HS-5 (cell line): ENCODE measurements around the gene ZNF792.
A peak's percentile ranks its signal among the peaks of the same experiment; 100 is the strongest.
"Not testable (repeated sequence)": the region's sequence is repeated elsewhere in the genome, so short reads cannot be mapped to it uniquely, and the experiment has no call there.

Source experiments
- DNase-seq: peaks from one replicate; pipeline ENCODE4 v3.0.0-alpha.2; 2012; ENCODE audit warnings: low read depth

The ZNF792 gene

DNA sequence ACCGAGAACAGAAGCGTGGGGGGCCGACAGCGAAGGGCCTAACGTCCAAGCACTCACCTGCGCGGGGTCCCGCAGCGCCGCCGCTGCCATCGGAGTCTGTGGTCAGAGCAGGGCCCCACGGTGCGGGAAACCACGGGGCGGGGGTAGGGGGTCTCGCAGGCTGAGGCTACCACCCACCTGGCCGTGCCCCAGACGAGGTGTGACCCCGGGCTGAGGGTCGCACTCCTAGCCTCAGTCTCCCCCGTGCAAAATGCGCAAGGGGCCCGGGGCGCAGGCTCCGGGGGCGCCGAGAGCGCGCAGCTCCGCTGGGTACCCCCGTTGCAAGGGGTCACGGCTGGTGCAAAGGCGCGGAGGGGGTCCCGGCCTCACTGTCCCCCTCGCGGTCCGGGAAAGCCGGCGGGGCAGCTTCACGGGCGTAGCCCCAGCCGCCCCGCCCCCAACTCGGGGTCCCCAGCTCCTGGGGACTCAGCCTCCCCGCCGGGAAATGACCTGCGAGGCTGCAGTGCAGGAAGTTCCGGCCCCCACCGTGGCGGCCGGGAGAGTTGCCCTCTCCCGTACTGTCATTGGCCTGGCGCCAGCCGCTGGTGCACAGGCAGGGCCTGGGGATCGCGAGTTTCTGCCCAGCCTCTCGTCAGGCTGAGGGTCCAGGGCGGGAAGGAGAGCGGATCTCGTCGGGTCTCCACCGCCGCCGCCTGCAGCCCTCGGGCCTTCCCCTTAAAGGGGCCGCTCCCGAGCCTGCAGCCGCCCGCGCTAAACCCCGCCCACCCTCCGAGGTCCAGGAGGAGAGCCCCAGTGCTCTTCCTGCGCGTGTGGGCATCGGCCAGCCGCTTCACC lies at the start of gene ZNF792:
Gene ZNF792 (minus strand): TSS at position 657 of the 834 bp plus-strand sequence. CDS start 567 bp downstream, at position 90.
- DNase-seq, result no peak

DNA sequence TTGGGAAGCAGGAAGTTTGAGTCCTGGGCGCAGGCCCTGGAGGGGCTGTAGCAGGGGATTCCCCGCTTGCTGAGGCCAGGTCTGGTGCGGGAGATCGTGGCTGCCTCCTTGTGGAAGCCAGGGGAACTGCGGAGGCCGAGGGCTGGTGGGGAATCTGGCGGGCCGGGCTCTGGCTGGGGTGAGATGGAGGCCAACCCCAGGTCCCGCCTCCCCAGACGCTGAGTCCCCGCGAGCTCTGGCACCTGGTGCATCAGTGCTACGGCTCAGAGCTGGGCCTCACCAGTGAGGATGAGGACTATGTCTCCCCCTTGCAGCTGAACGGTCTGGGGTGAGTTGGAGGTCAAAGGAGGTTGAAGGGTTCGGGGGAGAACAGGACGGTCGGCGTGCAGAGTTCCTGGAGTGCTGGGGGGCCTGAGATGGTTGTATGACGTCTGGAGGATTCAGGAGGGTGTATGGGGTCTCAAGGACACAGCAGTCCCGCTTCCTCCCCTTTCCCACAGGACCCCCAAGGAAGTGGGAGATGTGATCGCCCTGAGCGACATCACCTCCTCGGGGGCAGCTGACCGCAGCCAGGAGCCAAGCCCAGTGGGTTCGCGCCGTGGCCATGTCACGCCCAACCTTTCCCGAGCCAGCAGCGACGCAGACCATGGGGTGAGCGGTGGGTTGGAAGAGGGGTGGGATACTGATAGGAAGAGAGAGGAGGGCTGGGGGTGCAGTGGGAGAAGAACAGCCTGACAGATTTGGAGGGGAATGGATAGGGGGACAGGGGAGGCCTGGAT lies 49.2 kb upstream of the ZNF792 start:
- no peak for DNase-seq

DNA sequence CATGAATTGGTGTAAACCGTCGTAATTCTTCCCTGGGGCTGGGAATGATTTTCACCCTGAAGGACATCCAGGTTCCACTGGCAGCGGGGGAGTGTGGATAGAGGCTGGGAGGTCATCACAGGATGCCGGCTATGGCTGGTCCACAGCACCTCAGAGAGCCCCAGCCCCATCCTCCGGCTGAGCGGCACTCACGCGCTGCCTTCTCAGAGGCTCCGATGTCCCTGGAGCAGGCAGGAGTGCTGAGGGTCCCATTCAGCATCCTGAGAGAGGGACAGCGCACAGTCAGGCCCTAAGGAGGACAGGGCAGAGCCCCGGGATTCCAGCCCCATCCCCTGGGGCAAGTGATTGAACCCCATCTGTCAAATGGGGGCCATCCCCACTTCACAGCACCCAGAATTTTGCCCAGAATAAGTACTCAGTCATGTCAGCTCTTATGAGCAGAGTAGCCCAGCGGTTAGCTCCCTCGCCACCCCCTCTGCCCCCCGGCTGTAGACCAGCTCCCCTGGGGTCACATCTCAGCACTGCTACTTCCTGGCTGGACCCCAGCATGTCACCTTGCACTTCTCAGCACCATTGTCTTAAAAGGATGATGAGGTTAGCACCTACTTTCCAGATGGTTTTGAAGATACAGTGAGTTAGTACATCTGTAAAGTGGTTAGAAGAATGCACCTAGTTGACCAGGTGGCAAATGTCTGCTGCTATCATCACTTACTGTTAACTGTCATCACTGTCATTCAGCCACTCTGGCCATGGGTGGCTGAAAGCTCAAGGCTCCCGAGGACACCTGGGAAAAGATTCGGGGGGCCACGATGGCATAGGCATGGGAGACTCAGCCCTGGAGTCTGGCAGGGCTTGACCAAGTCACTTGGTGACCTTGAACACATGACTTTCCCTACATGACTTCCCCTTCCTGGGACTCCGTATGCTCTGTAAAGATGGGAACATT lies 48.0 kb upstream of the ZNF792 start:
- no peak for DNase-seq

DNA sequence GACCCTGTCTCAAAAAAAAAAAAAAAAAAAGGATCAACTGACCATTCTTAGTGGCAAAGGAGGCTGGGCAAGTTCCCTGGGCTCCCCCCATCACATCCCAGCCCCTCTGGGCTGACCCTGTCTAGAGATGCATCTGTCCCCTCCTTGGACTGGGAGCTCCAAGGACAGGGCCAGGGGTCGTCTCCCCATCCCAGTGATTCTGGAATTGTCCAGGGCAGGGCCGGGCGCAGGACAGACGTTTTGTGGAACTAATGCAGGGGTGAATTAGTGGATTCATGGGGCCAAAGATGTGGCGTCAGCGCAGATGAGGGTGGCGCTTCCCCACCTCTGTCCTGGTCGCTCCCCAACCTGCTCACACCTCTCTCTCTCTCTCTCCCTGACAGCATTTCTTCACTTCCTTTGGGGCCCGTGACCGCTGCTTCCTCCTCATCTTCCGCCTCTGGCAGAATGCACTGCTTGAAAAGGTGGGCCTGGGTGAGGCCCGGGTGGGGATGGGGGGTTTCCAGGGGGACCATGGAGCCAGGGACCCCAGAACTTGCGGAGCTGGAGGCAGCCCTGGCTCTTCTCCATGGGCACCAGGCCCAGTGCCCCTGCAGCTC lies 47.2 kb upstream of the ZNF792 start:
- DNase-seq, result no peak

DNA sequence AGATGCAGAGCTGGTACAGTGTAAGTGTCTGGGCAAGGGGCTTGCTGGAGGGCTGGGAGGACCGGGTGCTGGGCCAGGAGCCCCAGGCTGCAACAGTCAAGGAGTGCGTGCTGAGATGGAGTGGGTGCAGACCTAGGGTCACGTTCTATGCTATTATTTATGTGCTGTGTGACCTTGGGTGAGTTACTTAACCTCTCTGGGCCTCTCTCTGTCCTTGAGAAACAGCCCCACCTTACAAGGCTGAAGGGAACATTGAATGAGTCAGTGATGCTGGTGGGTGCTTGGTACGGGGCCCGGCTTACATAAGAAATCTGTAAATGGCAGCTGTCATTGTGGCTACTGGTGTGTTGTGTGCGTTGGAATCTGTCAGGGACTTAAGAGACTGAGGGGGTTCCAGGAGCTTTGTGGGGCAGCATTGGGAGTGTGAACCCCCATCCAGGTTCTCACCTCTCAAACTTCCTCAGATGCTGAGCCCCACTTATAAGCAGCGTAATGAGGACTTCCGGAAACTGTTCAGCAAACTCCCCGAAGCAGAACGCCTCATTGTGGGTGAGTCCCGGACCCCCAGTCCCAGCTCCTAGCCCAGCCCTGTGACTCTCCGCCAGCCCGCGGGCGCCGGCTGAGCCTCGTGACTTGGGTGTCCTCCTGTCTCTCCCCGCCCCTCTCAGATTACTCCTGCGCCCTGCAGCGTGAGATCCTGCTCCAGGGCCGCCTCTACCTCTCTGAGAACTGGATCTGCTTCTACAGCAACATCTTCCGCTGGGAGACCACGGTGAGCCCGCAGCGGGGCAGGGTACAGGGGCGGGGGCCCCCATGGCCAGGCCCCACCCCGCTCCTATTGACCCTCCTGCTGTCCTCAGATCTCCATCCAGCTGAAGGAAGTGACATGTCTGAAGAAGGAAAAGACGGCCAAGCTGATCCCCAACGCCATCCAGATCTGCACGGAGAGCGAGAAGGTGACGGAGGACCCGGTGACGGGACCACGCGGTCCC lies 45.7 kb upstream of the ZNF792 start:
- DNase-seq, result no peak

DNA sequence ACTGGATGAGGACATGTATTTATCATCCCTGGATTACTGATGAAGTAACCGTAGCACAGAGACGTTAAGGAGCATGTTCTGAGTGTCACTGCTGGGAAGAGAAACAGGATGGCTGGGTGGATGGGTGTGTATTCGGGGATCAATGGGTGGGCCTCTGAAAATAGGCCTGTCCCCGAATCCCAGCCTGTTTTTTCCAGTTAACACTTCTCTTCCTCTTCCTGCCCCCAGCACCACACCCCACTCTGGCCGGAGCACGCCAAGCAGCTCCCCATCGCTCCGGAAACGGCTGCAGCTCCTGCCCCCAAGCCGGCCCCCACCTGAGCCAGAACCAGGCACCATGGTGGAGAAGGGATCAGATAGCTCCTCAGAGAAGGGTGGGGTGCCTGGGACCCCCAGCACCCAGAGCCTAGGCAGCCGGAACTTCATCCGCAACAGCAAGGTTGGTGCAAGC lies 44.9 kb upstream of the ZNF792 start:
- no peak for DNase-seq

DNA sequence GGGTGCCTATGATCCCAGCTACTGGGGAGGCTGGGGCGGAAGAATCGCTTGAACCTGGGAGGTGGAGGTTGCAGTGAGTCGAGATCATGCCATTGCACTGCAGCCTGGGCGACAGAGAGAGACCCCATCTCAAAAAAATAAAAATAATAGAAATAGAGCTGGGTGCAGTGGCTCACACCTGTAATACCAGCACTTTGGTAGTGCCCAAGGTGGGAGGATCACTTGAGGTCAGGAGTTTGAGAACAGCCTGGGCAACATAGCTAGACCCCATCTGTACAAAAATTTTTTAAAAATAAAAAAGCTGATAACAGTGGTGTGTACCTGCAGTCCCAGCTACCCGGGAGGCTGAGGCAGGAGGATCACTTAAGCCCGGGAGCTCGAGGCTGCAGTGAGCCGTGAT lies 43.4 kb upstream of the ZNF792 start:
- DNase-seq, result not testable (repeated sequence)

DNA sequence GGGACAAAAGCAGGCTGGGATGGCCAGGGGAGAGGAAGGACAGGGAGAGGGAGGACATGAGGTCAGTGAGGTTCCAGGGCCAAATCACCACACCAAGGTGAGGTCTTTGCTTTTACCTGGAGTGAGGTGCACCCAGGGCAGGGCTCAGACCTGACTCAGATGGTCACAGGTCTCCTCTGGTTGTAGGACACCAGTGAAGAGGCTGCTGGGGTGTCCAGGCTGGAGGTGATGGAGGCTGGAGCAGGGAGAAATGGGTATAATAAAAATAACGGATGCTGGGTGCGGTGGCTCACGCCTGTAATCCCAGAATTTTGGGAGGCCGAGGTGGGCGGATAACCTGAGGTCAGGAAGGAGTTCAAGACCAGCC lies 43.0 kb upstream of the ZNF792 start:
- DNase-seq, result no peak

DNA sequence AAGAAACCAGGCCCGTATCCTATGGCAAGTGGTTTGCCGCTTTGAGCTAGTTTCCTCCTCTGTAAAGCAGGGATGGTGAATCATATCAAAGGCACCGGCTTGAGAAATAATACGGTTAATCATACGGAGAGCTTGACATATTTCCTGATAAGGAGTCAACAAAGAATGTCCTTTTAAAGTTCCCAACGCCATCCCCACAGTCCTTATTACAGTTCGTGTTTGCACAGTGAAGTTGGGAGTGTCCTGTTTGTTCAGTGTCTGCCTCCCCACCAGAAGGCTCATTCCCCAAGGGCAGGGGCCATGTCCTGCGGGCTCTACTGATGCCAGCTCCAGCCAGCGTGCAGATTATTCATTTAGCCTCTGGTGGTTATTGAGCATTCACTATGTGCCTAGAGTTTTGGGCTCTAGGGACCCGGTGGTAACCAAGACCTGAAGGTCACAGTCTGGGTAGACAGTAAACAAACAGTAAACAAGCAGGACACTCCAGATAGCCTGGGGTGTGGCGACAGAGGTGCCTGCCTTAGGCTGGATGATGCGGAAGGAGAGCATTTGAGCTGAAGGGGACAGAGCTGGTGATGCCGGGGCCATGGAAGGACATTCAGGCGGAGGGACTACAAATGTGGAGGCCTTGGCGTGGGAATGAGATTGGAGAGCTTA lies 42.4 kb upstream of the ZNF792 start:
- peak; percentile 83 for DNase-seq

DNA sequence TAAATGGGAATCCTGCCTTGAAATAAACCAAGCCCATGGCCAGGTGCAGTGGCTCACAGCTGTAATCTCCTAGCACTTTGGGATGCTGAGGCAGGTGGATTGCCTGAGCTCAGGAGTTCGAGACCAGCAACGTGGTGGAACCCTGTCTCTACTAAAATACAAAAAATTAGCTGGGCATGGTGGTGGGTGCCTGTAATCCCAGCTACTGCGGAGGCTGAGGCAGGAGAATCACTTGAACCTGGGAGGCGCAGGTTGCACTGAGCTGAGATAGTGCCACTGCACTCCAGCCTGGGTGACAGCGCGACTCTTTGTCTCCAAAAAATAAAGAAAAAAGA lies 41.9 kb upstream of the ZNF792 start:
- DNase-seq, result not testable (repeated sequence)

DNA sequence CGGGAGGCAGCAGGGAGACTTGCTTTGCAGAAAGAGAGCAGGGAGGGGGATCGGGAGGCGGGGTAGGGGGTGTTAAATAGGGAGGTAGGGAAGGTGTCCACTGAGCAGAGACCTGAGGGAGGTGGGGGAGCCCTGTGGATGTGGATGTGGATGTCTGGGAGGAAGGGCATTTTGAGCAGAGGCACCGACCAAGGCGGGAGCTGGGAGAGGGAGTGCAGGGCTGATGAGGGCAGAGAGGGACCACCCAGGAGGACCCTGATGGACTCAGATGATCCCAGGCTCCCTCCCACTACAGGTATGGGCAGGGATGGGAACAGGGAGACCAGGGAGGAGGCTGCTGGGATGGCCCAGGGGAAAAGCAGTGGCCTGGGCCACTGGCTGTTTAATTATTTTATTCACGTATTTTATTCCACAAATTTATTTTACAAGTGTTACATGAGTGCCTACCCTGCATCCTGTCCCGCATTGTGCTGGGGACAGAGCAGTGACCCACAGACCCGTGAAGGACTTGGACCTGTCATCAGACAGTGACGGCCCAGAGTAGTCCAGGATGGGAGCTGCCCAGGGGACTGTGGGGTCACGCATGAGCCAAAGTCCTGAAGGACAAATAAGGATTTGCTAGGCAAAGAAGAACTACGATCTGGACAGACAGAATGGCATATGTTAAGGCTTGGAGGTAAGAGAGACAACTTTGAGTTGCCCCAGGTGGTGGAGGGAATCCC lies 41.4 kb upstream of the ZNF792 start:
- no peak for DNase-seq

DNA sequence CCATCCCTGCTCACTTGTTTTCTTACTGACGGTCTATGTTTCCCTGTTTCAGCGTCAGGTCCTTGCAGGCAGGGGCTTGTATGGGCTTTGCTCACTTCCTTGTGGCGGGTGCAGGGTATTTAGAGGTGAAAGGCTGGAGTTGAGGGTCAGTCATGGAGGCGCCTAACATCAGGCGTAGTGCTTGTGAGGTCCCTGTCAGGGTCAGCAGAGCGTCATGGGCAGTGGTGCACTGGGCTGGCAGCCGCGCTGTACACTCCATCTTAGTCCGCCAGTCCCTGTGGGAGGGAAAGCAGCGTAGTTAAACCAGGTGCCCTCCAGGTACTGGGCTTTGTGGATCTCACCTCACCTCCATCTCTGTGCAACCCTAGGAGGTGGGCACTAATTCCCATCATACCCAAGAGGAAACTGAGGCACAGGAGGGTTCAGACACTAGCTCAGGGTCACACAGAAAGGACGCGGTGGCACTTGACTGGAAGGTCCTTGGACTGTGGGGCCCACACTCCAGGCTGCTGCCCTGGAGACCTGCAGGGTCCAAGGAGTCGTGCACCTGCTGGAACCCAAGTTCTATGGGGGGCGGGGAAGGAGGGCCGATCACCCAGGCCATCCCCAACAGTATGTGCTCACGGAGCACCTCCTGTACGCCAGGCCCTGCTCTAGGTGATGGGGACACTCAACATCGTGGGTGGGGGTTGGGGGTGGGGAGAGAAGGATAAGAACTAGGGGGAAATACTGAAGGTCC lies 40.7 kb upstream of the ZNF792 start:
- no peak for DNase-seq

DNA sequence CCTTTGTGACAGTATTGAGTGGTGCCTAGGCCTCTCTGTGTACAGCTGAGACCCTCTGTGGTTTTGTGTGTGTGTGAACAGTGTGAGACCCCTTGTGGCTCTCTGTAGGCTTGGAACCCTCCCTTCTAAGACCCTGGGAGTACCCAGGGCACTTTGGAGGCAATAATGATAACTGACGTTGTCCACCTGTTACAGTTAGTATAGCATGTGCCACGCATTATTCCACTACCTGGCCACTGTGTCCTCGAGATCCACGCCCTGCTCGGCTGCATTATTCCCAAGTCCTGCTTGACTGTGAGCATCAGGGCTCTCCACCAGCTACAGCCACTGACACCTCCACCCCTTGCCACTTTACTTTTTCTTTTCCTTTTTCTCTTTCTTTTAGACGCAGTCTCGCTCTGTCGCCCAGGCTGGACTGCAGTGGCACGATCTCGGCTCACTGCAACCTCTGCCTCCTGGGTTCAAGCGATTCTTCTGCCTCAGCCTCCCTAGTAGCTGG lies 38.1 kb upstream of the ZNF792 start:
- DNase-seq, result no peak

DNA sequence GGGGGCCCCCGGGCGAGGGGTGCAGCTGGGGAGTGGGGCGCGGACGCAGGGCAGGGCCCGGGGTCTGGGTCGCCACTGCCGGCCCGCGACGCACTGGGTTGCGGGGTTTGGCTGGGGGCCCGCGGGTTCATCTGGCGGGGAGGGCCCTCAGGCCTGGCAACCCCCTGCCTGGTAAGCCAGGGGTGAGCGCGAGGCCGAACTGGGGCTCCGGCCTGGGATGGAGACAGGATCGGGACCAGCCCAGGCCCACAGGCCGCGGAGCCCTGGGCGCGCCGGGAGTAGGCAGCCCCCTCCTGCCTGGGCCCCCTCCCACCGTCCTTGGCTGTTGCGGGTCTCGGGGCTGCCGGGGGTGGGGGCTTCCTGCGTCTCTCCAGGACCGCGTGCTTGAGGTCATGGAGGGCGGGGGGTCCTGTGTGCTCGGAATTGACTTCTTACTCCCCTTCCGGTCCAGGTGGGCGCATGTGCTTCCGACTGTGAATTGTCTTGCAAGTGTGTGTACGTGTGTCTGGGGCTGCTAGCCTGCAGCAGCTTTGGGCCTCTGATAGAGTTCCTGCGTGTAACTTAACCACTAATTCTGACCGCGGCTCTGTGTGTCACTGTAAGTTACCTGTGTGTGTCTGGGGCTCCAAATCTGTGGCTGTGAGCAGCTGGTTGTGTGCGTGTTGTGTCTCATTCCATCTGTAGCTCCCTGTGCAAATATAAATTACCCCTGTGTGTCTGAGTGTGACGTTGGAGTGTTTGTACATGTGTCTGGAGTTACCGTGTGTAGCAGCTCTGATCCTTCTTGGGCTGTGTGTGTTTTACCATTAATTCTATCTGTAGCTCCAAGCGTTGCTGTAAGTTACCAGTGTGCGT lies 36.8 kb upstream of the ZNF792 start:
- no peak for DNase-seq

DNA sequence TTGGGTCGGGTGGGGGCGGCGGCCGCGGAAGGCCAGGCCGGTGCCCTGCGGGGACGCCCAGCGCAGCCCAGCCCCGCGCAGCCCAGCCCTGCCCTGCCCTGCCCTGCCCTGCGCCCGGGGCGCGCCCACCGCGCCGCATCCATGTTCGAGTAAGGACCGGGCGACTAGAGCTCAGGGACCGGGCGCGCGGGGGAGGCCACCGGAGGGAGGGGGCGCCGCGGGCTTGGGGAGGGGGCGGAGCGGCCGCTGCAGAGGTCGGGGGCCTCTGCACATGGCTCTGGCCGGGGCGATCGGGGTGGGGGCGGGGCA lies 36.3 kb upstream of the ZNF792 start:
- no peak for DNase-seq

DNA sequence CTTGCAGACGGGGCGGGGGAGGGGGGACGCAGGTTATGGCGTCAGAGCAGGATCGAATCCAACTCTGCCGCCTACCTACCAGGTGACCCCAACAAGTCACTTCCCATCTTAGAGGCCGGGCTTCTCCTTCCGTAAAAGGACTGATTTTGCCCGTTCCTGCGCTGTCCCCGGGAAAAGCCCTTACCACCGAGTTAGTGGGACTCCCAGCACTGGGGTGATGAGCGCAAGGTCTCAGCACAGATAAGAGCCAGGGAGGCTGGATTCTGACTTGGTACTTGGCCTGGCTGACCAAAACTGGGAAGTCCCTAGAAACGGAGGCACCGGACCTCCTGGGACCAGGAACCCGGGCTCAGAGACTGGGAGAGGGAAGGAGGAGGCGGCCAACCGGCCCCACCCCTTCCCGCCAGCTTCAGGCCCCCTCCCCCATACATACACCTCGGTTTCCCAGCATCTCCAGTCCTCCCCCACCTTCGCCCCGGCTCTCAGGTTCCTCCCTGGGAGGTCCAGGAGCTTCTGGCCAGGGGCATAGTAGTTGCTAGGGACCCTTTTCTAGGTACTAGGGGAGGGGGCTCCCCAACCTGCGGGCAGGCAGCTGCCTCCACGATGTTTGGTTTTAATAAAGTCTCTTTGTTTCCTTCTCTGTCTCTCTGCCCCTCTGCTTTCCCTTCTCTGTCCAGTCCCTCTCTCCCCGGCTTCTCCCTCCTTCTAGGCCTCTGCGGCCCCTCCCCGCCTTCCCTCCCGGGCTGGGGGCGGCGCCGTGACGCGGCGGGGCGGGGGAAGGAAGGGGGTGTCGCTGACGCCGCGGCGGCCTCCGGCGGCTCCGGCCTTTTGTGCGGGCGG lies 35.7 kb upstream of the ZNF792 start, which contains the start of gene GRAMD1A:
Gene GRAMD1A (plus strand): TSS at position 826 of the 840 bp plus-strand sequence. CDS start 156 bp downstream, outside the sequence.
- peak; percentile 48 for DNase-seq
